NCI-H510A (cell line): ENCODE results near the gene DPM2.

Experiments
- DNase-seq: peaks from one replicate; lab custom pipeline; 2025; lab: John Stamatoyannopoulos, UW

DPM2 gene

DNA sequence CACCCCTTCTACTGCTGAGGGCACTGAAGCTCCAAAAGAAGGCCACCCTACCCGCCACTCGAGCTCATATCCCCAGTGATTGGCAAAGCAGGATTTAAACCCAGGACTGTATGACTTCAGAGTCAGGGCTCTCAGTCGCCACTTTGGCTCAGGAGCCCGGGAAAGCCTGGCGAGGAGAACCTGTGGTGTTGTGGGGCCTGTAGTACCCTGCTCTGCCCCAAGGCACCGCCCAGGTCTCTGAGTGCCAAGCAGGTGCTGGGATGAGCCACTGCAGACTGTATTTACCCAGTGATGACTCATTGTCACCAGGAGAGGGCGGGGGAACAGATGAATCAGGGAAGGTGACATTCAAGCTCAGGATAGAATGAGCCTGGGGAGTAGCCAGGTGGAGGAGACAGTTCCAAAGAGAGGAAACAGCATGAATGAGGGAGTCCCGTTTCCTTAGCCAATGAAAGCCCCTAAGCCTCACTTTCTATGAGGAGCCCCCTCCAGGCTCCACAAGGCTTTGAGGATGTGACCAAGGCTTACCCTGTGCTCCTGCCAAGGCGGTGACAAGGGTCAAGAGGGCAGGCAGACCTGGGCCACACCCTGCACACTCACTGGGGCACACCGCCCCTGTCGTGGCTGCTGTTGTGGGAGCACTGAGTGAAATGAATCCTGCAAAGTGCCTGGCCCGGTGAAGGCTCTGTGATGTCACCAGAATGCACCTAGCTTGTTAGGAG, 17.8 kb upstream of the DPM2 start:
- peak; percentile 97 for DNase-seq

- DNase-seq: no peak
Observed at GRCh38 chr9:127954831-127955293, 17.2 kb upstream of the DPM2 start.

GRCh38 chr9:127953768-127954505, 16.3 kb upstream of the DPM2 start:
- no peak for DNase-seq

DNA sequence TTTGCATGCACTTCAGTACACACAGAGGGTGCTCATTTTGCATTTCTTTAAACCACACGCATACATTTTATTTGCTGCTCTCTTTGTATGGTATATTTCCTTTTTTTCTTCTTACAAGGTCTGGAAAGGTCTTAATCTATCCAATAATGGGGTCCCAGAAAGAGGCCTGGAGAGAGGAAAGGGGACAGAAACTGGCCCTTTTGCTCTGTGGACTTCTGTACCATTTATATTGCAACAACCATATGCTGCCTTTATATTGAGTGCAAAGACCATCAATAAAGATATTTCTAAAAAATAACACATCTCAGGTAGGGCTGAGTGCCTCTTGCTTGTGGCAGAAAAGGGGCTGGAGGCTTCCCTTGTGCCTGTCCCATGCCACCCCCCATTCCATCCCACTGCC, 15.5 kb upstream of the DPM2 start:
- no peak for DNase-seq

GRCh38 chr9:127950513-127951289, 13.0 kb upstream of the DPM2 start:
- DNase-seq: no peak

GRCh38 chr9:127949827-127950512, 12.3 kb upstream of the DPM2 start:
- DNase-seq: no peak

GRCh38 chr9:127947841-127948710, 10.4 kb upstream of the DPM2 start:
- no peak for DNase-seq

DNA sequence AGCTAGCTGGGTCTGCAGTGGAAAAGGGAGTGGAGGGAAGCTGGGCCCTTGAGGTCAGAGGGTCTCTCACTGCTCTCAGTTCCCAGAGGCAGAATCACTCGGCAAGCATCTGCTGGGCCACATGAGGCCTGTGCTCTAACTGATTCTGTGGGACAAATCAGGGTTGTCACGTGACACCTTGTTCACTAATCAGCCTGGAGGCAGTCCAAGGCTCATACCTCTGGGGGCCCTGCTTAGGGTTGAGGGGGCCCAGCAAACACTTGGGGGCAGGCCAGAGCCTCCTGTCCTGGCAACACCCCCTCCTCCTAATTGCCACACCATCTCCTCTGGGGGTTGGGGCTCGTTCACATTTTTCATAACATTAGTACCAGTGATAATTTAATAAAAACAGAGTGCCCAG, 9.1 kb upstream of the DPM2 start:
- no peak for DNase-seq

DNA sequence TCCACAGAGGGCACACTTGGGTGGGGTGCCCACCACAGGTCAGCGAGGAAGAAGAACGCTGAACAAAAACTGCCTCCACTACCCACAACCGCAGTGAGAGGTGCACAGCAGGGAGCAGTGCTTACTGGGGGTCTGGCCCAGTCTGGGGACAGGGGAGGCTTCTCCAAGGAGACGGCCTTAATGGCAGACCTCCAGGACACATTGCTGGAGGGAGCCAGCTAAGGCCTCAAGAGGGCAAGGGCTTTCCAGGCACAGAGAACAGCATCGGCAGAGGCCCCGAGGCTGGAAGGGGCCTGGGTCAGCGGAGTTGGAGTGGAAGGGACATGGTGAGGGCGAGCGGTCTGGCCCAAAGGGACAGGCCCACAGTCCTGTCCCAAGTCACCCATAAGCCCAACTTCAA, 8.3 kb upstream of the DPM2 start:
- DNase-seq: no peak

- no peak for DNase-seq
Observed at GRCh38 chr9:127945338-127945737, 7.7 kb upstream of the DPM2 start.

- DNase-seq: no peak
Observed at GRCh38 chr9:127944586-127945218, 7.0 kb upstream of the DPM2 start.

DNA sequence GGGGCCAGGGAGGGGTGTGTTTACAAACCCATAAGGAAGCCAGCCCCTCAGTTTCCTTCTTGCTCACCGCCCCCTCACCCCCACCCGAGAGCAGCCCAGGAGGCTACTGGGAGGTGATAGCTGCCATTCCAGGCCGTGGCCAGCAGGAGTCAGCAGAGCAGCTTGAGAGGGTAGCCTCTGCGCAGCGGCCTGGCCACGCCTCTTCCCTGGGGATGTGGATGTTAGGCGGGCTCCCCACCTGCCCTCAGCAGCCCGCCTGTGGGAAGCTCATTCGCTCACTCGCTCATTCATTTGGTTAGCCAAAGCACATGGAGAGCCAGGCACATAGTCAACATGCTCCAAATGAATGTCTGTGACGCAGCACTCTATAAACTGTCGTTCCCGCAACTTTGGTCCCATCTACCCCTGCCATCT, 6.1 kb upstream of the DPM2 start:
- peak; percentile 86 for DNase-seq

GRCh38 chr9:127943011-127943662, 5.5 kb upstream of the DPM2 start:
- no peak for DNase-seq

GRCh38 chr9:127942216-127943010, 4.8 kb upstream of the DPM2 start:
- no peak for DNase-seq

DNA sequence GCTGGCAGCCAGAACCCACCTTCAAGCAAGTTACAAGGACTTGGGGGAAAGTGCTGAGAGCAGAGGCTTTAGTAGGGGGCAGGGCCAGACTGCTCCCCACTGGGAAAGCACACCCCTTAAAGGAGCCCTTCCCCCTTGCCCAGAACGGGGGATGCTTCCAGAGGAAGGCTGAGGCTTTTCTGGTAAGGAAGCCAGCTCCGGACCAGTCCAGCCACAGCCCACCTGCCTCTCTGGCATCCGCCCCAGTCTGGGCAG, 4.2 kb upstream of the DPM2 start:
- no peak for DNase-seq

DNA sequence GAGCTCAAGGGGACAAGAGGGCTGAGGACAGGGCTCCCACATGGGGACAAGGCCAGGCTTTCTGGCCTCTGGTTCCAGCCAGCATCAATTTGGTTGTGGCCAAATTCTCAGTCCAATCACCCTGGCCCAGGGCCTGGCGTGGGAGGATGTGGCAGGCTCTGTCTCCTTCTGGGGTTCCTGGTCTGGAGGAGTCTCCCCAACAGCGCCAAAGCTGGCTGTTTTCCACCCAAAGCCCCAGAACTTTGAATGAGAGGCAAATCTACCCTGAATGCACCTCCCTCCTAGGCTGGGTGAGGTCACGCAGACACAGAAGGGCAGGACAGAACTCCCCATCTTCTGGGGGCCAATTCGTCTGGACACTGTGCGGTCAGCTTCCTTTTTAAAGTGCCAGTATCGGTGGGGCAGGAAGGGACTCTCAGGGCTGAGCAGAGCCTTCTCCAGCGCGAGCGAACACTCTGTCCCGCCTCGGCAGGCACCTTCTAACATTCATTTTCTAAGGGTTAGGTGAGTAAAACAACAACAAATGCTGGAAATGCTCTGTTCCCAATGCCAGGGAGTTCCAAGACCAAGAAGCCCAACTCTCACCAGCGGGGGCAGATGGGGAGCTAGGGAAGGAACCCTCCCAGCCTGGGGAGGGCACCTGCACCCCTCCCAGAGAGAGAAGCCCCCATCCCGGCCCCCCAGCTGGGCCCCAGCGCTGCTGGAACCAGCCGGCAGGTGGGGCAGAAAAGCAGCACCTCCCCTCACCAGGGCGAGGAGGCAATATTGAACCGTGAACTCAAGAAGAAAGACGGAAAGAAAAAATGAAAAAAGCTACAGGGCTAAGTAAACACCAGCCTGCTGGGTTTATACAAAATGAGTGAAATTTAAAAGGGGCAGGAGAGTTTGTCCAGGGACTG, 3.7 kb upstream of the DPM2 start:
- DNase-seq: no peak

DNA sequence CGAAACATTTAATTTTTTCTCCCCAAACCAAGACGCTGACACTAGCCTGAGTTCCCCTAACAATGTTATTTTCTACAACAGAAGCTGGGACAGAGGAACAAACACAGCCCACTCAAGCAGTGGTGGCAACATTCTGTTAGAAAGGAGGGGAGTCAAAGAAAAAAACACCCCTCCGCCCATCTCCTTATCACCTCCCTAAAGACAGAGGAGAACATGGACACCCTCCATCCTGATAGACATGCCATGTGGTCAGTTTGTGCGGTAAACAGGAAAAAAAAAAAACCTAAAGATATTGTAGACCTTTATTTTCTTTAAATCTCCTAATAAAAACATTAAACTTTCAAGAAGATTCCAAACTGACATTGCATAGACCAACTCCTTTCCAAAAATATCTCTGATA, 2.9 kb upstream of the DPM2 start:
- DNase-seq: no peak

DNA sequence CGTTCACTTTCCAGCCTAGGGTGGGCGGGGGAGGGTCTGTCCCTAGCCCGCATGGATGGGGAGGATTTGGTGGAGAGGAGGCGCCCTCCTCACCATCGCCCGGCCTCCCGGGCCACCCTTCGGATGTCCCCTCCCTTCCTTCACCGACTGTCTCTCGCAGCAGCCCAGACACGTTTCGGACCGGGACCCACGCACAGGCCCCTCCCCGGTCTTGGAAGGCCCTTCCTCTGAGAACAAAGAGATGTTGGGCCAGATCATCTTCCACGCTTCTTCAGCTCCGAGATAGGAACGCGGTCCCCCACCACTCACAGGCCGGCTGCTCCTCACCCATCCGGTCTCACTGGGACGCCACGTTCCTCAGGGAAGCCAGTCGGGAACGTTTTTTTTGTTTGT, 640 bp upstream of the DPM2 start:
- DNase-seq: no peak

DNA sequence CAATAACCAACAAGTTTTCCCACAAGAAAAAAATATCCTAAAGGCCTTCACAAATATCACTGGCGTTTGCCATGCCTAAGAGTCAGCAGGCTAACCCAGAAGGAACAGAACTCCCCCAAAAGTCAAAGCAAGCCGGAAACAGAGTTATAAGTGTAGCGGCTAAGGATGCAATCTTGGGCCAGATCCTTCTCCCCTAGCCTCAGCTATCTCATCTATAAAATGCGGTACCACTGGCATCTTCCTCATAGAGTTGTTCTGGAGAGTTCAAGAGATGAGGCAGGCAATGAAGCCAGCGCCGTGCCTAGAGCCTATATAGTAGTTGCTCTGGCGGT, 632 bp downstream of the DPM2 start:
- DNase-seq: no peak
